ENCODE measurements around the gene DLG2.
"Not testable (repeated sequence)": the region's sequence is repeated elsewhere in the genome, so short reads cannot be mapped to it uniquely, and the experiment has no call there.

The DLG2 gene

DNA sequence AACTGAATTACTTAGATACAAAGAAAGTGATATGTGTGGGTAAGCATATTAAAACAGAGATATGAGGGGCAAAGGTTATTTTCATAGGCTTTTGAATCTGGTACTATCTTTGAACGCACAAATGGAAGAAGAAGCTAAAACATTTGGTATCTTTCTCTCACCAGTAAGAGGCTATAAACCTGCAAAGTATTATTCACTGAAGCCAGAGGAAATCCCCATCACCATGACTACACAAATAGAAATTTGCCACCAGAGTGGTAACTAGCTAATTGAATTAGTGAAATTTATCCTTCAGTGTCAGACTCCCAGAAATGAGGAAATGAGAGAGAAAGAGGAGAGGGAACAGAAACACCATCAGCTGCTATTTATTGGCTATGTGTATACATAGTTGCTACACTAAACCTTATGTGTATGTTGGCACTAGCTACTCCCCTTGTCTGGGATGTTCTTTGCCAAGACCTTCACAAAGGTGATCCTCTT lies 503.4 kb downstream of the DLG2 start:
- no peak for DNase-seq (ENCODE audit: low read depth in 4 of 4, low spot score in 1 of 4)

DNA sequence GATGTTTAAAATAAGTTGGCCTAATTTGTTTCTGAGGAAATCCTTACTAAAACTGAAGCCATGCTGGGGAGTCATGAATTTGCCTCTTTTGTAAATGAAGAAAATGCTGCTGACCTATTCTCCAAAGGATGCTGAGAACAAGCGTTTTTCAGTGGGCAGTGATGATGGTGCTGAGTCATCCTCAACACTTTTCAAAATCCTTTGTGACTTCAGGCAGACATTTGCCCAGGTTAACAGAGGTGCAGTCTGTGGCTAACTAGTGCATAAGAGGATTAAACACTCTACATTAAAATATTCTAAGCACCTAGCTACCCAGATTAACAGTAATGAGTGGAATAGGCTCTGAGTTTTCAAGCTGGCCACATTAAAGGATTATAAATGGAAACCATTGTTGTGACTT lies 509.0 kb downstream of the DLG2 start:
- no peak for DNase-seq (ENCODE audit: low read depth in 4 of 4, low spot score in 1 of 4)

DNA sequence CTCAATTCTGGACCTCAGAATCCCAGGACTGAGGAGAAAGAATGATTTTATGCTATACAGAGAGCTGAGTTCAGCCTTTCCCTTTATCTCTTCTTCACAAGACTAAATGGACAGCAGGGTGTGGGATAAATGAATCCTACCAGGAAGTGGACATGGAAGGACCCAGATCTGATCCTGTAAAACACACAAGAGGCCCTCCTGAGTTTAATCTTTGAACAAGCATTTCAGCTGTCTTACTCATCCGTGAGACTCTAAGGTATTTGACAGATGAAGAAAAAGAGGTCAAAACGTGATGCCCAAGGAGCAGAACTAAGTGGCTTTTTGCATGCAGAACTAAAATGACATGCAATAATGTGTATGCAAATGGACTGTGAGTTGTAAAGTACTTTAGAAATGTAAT lies 511.3 kb downstream of the DLG2 start:
- no peak for DNase-seq (ENCODE audit: low read depth in 4 of 4, low spot score in 1 of 4)

DNA sequence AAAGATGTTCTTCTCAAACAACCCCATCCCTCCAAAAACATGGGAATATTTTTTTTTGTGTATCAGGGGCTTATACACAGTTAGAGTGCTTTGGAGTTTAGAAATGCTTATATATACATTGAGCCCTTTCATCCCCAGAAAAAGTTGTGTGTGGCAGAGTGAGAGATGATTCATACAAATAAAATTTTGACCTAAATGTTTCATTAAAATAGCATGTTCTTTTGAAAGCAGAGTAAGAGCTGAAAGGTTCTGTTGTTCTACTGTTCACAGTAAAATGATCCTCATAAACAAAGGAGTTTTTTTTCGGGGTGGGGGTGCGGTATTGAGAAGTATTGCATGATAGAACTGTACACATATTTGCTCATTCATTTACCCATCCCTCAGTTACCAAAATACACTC lies 512.4 kb downstream of the DLG2 start:
- no peak for DNase-seq (ENCODE audit: low read depth in 4 of 4, low spot score in 1 of 4)

DNA sequence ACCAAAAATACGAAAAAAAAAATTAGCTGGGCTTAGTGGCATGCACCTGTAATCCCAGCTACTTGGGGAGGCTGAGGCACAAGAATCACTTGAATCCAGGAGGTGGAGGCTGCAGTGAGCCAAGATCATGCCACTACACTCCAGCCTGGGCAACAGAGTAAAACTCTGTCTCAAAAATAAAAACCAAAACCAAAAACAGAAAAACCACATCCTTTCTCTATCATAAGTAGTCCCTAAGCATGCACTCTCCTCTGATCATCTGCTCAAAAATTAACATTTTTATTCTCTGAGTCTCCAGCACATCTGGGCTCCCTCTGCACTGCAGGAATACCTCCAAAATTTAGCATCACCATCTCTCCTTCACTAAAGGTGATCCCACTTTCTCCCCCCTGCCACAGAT lies 516.9 kb downstream of the DLG2 start:
- DNase-seq (ENCODE audit: low read depth in 4 of 4, low spot score in 1 of 4) = not testable (repeated sequence)

DNA sequence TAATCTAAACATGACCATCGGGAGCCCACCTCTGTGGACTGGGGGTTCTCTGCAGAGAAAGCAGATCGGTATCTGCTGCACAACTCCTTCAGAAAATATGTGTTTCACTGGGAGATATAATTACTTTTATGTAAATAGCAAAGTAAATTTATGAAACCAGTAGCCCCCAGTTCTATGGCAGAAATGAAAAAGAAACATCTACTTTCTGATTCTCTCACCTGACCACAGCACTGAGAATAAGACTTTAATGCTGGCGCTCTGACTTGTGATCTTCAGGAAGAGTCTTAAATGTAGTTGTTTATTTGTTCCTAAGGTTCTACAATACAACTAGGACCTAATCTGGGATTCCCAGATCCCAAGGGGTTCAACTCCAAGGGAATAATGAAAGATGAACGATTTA lies 518.0 kb downstream of the DLG2 start:
- no peak for DNase-seq (ENCODE audit: low read depth in 4 of 4, low spot score in 1 of 4)

DNA sequence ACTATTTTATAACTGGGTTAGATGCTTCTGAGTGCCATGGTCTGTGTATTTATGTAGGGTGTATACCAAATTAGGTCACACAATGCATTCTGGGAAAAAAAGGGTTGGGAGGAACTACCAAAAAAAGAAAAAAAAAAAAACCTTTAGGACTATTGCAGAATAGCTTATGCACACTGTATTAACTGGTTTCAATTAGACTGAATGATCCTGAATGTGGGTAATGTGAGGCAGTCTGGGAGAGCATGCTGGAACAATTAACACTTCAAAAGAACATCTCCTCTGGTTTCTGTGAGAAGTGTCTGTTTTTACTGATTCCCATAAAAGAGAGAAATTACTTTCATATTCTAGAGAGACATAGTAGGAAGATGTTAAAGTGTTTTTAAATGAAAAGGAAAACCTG lies 521.3 kb downstream of the DLG2 start:
- no peak for DNase-seq (ENCODE audit: low read depth in 4 of 4, low spot score in 1 of 4)

DNA sequence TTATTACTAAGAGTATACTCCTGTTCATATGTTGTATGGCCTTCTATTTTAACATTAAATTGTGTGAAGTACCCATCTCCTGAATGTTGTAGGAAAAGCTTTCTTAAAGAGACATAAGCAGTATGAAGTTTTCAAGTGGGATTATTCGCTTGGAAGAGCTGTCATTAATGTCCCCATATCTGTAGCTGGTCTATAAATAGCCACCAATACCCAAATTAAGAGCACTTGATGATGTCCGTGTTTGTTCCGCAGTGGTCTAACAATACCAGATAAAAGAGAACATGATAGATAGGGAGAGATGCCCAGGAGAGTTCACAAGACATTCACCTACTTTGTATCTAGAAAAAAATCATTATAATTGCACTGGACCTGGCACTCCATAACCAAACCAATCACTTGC lies 527.6 kb downstream of the DLG2 start:
- no peak for DNase-seq (ENCODE audit: low read depth in 4 of 4, low spot score in 1 of 4)

DNA sequence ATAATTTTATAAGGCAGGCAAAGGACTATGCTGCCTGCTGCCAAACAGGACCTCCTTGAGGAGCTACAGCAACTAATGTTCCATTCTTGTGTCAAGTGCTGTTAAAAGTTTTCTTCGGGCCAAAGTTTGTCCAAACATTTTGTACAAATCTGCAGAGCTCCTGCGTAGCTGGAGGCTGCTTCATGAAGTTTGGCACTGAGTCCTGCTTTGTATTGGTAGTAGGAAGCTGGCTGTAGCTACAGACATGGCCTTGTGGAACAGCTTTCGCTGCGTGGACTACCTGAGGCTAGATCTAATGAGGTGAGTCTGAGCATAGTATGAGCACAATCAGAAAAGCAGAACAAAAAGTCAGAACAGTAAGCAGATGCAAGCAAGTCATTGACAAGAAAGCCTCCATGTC lies 528.1 kb downstream of the DLG2 start:
- DNase-seq (ENCODE audit: low read depth in 4 of 4, low spot score in 1 of 4) = no peak

DNA sequence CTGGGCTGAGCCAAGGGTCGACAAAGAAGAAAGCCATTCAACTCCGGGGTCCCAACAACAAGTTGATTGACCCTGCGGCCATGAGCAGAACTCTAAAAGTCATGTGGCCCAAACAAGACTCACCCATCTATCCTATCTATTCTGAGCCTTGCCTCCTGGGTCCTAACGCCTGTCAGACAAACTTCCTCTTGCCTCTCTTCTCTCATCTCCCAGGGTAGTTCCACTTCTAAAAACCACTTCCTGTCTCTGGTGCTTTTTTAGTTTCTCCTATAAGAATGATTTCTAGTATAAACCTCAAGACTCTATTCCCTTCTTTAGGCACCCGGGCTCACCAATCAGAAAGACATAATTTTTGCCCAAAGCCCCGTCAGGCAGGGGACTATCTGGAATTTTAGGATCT lies 530.2 kb downstream of the DLG2 start:
- no peak for DNase-seq (ENCODE audit: low read depth in 4 of 4, low spot score in 1 of 4)

DNA sequence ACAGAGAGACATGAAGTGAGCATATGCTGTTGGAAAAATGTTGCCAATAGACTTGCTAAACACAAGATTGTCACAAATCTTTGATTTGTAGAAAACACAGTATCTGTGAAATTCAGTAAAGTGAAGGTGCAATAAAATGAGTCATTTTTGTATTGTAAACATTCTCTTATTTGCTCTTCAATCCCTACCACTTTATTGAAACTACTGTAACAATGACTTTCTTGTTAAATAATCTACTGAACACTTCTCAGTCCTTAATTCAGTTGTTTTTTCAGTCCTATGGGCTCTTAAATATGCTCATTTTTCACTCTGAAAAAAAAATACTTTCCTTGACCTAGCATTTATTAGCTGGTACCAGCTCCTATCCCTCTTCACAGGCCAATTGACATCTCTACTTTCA lies 531.9 kb downstream of the DLG2 start:
- no peak for DNase-seq (ENCODE audit: low read depth in 4 of 4, low spot score in 1 of 4)

DNA sequence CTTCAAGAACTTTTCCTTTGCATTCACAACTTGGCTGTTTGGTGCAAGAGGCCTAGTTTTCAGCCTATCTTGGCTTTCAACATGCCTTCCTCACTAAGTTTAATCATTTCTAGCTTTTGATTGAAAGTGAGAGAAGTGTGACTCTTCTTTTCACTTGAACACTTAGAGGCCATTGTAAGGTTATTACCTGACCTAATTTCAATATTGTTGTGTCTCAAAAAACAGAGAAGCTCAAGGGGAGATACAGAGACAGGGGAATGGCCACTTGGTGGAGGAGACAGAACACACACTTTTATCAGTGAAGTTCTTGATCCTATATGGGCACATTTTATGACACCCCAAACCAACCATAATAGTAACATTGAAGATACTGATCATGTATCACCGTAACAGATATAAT lies 532.3 kb downstream of the DLG2 start:
- DNase-seq (ENCODE audit: low read depth in 4 of 4, low spot score in 1 of 4) = no peak

DNA sequence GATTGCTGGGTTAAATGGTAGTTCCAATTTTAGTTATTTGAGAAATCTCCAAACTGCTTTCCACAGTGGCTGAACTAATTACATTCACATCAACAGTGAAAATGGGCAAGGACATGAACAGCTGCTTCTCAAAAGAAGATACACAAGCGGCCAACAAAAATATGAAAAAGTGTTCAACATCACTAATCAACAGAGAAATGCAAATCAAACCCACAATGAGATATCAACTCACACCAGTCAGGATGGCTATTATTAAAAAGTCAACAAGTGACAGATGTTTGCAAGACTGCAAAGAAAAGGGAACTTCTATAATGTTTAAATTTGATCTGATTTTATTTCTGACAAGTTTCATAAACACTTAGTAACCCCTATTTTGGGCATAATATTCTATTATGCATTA lies 537.5 kb downstream of the DLG2 start:
- no peak for DNase-seq (ENCODE audit: low read depth in 4 of 4, low spot score in 1 of 4)

DNA sequence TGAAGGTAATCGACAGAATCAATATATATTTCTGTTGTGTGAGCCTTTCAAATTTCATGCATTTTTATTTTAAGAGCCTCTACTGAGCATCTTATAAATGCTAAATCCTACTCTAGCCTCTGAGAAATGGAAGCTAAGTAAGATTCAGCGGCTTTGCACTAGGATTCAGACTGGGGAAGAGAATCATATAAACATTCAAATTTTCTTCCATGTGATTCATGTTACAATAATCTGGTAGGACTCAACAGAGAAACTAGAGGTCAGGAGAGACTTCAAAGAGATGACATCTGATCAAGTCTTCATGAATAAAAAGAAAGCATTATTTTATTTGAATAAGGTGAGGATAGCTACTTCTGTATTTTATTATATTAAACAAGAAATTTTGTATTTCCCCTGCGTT lies 538.9 kb downstream of the DLG2 start:
- DNase-seq (ENCODE audit: low read depth in 4 of 4, low spot score in 1 of 4) = no peak

DNA sequence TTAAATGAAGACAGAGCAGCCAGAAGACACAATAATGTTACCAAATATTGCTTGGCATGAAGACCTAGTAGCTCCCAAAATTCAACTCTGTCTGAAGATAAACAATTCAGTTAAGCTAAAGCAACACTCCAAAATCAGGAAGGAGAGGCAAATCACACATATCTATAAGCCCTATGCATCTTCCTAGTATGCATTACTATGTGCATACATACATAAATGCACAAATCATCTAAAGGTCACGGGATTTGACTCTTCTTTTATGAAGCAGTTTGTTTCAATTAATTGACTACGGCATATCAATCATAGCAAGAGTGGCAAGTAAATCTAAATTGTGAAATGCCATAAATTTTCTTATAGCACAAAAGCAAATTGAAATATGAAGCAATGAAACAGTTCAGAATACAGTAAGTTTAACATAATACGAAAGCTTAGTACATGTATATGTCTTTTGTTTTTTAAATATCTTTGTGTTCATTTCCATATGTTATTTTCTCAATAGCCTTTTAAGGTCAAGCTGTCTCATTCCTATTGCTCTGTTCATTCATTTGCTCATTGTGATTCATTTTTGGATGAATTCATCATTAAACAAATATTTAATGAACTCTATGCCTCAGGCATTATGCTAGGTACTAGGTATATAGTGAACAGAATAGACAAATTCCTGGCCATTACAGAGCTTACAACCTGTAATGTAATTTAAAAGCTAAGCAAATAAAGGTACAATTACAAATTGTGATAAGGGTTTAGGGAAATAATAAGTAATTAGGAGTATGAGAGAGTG lies 540.5 kb downstream of the DLG2 start:
- DNase-seq (ENCODE audit: low read depth in 4 of 4, low spot score in 1 of 4) = no peak

DNA sequence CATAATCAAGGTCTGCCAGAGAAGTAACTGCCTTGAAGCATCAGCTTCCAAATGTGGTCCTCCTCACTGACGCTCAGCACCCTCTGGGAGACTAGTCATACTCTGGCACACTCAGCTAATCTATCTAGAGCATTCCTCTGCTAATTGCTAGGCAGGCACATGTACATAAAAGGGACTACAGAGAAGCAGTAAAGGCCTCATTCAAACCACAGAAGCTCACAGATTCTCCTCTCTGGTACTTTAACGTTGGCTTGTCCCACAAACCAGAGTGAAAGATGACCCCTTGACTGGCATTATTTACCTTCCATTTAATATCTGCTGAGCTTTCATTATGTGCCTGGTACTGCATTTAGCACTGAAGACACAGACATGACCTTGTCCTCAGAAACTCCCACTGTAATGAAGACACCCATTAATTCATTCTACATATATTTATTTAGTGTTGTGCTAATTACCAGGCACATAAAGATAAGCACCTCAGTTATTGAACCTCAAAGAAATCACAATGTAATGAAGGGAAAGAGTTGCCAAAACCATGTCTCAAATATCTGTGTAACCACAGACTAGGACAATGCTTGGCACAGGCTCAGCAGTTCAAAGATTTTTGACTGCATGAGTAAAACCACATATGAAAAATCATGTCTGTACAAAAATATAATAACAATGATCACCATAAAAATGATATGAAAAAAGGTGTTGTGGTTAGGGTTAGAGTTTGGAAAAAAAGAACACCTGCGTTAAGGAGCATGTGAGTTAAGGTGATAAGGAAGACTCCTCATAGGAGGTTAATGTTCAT lies 550.4 kb downstream of the DLG2 start:
- DNase-seq (ENCODE audit: low read depth in 4 of 4, low spot score in 1 of 4) = no peak

DNA sequence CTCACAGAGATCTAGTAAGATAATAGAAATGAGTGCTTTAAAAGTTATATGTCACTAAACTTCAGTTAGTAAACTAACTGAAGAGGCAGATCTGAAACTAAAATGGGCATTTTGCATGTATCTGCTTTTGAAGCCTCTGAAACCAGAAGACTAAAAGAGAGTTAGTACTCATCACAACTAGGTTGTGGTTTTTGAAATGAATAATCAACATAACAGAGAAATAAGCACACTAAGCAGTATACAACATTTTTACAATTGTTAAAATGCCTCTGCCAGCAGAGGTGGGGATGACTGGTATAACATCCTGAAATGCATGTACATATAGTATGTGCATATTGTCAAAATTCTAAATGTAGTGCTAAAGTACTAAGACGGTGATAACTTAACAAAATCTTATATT lies 564.5 kb downstream of the DLG2 start:
- DNase-seq (ENCODE audit: low read depth in 4 of 4, low spot score in 1 of 4) = no peak

DNA sequence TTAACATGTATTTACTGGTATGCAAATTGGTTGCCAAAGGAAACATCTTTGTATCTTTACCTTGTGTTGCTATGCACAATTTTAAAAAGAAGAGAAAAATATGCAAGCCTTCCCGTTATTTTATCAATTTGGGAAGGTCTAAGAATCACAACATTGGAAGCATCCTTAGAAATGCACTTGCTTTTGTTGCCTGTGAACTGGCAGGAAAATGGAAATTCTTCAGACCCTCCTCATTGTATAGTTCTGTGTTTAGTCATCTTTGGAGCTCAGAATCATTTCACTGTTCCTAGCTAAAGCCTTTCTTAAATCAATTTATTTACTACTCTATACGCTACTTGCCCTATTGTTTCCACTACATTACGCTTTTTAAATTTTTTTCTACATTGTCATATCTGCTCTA lies 574.5 kb downstream of the DLG2 start:
- DNase-seq (ENCODE audit: low read depth in 4 of 4, low spot score in 1 of 4) = no peak

DNA sequence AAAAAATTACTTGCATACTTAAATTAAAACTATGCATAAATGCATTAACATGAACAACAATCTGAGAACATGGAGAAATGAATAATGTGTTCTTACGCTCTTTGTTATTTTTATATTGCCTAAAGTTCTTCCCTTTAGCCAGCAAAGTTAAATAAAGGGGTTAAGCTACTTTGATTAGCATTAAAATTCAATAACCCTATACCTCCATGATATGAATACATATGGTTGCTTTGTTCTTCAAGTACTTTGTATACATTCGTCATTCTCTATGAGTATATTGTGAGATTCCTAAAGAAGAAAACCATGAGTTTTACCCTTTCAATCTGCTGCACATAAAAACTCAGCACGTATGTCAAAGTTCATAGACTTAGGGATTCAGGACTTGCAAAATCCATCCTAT lies 578.3 kb downstream of the DLG2 start:
- DNase-seq (ENCODE audit: low read depth in 4 of 4, low spot score in 1 of 4) = no peak

DNA sequence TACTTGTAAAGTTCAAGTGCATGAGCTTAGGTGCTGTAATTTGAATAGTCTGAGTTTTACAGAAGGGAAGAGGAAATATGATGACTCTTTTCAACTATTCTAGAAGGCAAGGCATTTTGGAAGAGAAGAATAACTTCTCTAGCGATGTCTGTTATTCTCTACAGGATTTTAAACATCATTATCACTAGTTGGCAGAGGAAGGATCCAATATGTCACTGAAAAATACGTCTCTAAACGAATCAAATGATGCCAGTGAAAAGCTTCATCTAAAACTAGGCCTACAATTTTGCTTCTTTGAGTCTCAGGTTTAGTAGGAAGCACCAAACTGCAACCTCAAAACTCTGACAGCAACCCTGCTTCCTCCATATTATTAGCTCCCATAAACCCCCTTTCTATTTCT lies 581.4 kb downstream of the DLG2 start:
- DNase-seq (ENCODE audit: low read depth in 4 of 4, low spot score in 1 of 4) = no peak

DNA sequence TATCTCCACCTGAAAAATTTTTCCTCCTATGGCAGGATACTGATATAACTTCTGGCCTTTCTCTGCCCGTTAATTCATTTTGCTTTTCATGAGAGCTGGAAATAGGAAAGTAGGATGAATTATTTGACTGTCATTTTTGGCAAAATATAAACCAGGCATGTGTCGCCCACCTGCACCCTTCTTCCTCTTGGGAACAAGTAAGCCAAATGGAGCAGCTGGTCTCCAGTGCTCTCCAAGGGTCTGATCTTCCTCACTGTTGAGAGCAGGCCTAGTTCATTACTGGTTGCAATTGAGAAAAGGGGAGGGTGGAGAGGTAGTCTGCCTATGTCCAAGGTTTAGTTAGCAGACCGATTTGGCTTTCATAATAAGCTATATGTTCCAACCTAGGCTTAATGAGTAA lies 582.2 kb downstream of the DLG2 start:
- DNase-seq (ENCODE audit: low read depth in 4 of 4, low spot score in 1 of 4) = no peak

DNA sequence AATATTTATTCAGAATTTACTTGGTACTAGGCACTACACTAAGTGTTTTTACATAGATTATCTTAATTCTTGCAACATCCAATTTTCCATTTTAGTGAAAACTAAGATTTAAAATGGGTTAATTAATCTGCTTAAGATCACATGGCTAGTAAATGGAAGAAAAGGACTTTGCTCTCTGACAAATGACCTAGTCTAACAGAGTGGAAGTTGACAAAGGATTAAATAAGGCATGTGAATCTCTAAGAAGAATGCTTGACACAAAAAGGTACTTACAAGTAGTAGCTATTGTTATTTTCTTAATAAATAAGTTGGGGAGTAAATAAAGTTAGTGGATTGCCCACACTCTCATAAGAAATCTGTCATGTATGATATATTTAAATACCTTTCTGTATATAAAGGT lies 584.8 kb downstream of the DLG2 start:
- no peak for DNase-seq (ENCODE audit: low read depth in 4 of 4, low spot score in 1 of 4)

DNA sequence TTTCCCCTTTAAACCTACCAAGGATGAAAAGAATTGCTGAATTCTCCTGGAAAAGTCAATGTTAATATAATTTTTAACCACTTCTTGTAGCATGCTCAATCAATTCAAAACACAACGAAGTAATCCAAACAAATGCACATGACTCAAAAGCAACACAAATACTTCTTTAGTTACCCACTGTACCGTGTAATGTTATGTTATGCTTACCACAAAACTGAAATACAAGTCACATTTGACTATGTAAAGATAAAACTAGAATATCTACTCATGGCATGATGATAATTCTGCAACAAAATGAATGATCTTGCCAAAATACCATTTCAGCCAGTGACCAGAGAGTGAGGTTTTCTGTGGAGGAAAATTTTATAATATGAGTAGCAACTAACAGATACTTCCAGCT lies 587.0 kb downstream of the DLG2 start:
- no peak for DNase-seq (ENCODE audit: low read depth in 4 of 4, low spot score in 1 of 4)

Data from stimulated activated CD4-positive, alpha-beta T cell treated with anti-CD3 and anti-CD28 coated beads, Interleukin-1b, Interleukin-23, amount 100 ng/mL, for 24 hours (primary cell).